OCI-LY3 (cell line): ENCODE data around the gene LYRM9.

ENCODE experiments used
- EZH2phosphoT487 ChIP-seq: fragments of 200-600 bp; shearing (Covaris generic); IDR thresholded peaks from 2 replicates; pipeline ENCODE4 v1.6.1; 2018; ENCODE audit warnings: antibody characterized with exemption, mixed run types, low read depth
- TF ChIP-seq, protein P1 (sequence below): fragments of 200-600, 300-600 bp; sonication (generic); IDR thresholded peaks from 2 replicates; pipeline ENCODE4 v1.5.1; 2014; ENCODE audit warnings: antibody characterized with exemption, low read length, low read depth

GRCh38 chr17:27836651-27837050, 56.5 kb downstream of the LYRM9 start:
- TF ChIP-seq, protein P1, sequence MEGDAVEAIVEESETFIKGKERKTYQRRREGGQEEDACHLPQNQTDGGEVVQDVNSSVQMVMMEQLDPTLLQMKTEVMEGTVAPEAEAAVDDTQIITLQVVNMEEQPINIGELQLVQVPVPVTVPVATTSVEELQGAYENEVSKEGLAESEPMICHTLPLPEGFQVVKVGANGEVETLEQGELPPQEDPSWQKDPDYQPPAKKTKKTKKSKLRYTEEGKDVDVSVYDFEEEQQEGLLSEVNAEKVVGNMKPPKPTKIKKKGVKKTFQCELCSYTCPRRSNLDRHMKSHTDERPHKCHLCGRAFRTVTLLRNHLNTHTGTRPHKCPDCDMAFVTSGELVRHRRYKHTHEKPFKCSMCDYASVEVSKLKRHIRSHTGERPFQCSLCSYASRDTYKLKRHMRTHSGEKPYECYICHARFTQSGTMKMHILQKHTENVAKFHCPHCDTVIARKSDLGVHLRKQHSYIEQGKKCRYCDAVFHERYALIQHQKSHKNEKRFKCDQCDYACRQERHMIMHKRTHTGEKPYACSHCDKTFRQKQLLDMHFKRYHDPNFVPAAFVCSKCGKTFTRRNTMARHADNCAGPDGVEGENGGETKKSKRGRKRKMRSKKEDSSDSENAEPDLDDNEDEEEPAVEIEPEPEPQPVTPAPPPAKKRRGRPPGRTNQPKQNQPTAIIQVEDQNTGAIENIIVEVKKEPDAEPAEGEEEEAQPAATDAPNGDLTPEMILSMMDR: no peak
- TF ChIP-seq EZH2phosphoT487: no peak
